ENCODE data around the gene RPL29.
"Not testable (repeated sequence)": the region's sequence is repeated elsewhere in the genome, so short reads cannot be mapped to it uniquely, and the experiment has no call there.

Gene RPL29
- long read RNA-seq, transcript RPL29-206 (3 exons, 880 nt), result minor isoform, 16 of 1,099 reads
- long read RNA-seq, transcript RPL29-201 (4 exons, 723 nt), result major isoform, 1,046 of 1,099 reads
- long read RNA-seq, partial matches to known transcripts, result 27 of 1,099 reads
- long read RNA-seq, other reads (novel, unspliced or antisense), result 9 of 1,099 reads

- DNase-seq (ENCODE audit: low read depth in 1 of 2, low spot score in 1 of 2), result peak; percentile 95 to 97
- Histone ChIP-seq H3K27me3 (ENCODE audit: insufficient read depth, poor library complexity, severe bottlenecking) (no peaks in the 10 kb centered on the region), H3K27ac (replicated peaks) (peak within 1 kb of the TSS; percentile 97), H3K4me3 (replicated peaks; ENCODE audit: insufficient read depth, low read length) (peak within 1 kb of the TSS; percentile 93)
- peak; percentile 100 for TF ChIP-seq GABPA (IDR thresholded peaks at IDR 0.05; ENCODE audit: low read depth)
- peak; percentile 85 for TF ChIP-seq REST (IDR thresholded peaks at IDR 0.05; ENCODE audit: insufficient replicate concordance, low read depth)
- peak; percentile 98 for TF ChIP-seq POLR2AphosphoS5 (IDR thresholded peaks at IDR 0.05; ENCODE audit: low read depth)
- TF ChIP-seq, protein P1, sequence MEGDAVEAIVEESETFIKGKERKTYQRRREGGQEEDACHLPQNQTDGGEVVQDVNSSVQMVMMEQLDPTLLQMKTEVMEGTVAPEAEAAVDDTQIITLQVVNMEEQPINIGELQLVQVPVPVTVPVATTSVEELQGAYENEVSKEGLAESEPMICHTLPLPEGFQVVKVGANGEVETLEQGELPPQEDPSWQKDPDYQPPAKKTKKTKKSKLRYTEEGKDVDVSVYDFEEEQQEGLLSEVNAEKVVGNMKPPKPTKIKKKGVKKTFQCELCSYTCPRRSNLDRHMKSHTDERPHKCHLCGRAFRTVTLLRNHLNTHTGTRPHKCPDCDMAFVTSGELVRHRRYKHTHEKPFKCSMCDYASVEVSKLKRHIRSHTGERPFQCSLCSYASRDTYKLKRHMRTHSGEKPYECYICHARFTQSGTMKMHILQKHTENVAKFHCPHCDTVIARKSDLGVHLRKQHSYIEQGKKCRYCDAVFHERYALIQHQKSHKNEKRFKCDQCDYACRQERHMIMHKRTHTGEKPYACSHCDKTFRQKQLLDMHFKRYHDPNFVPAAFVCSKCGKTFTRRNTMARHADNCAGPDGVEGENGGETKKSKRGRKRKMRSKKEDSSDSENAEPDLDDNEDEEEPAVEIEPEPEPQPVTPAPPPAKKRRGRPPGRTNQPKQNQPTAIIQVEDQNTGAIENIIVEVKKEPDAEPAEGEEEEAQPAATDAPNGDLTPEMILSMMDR (IDR thresholded peaks at IDR 0.05; ENCODE audit: insufficient read depth, low read length), result no peak
- TF ChIP-seq SPI1 (IDR thresholded peaks at IDR 0.05; ENCODE audit: borderline replicate concordance, low read depth), result no peak
Measured at GRCh38 chr3:51995346-51996163, at the start of gene RPL29. TSS of gene RPL29 (minus strand) at chr3:51995895. CDS start at chr3:51995461, 434 bp downstream.

DNA sequence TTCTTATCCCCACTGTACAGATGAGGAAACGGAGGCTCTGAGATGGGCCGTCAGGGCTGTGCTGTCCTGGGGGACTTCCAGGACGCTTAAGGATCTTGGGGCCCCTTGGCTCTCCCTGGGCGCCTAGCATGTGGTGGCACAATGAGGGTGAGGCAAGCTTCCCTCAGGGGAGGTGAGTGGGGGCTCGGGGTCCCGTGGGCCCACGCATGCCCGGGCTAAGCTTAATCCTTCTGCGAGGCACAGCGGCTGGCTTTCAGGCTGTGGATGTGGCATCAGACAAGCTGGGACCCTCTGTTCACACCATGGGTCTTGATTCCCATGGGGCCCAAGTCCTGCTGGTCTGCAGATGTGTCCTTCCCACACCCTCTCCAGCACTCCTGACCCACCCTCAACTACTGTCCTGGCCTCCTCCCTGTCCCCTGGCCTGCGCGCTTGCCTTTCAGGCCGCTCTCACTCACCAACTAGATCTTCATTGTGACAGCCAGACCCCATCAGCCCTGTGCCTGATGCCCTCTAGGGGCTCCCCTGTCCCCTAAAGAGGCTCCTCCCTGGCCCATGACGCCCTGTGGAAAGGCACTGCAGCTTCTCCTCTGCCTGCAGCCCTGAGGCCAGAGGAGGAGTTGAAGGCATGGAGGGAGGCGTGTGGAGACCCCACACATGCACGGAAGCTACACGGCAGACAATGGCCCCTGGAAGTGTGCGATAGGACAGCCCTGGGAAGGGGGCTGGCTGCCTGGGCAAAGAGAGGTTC lies 49.3 kb upstream of the RPL29 start:
- TF ChIP-seq REST (IDR thresholded peaks at IDR 0.05; ENCODE audit: insufficient replicate concordance, low read depth) (no peak), GABPA (IDR thresholded peaks at IDR 0.05; ENCODE audit: low read depth) (no peak), SPI1 (IDR thresholded peaks at IDR 0.05; ENCODE audit: borderline replicate concordance, low read depth) (no peak), POLR2AphosphoS5 (IDR thresholded peaks at IDR 0.05; ENCODE audit: low read depth) (no peak)
- TF ChIP-seq, protein P1 (IDR thresholded peaks at IDR 0.05; ENCODE audit: insufficient read depth, low read length), result no peak
- no peak for DNase-seq (ENCODE audit: low read depth in 1 of 2, low spot score in 1 of 2)
- H3K27ac ChIP-seq (replicated peaks), result no peak overlapping the region
- no peaks in the 10 kb centered on the region for H3K27me3 ChIP-seq (ENCODE audit: insufficient read depth, poor library complexity, severe bottlenecking)
- no peak overlapping the region for H3K4me3 ChIP-seq (replicated peaks; ENCODE audit: insufficient read depth, low read length)

DNA sequence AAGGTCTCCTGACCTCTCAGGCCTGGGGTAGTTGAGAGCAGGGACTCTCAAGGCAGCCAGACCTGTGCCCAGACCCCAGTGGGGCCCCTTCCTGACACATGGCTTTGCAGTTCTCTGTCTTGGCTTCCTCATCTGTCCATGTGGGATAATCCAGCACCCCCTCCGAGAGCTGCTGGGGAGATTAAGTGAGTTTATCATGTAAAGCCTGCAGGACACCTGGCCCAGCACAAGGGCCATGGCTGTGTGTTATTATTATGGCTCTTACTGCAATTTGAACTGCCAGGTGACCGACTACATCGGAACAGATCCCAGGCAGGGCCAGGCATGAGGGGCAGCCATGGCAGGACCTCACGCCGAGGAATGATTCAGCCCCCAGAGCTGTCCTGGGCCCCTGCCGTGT lies 48.1 kb upstream of the RPL29 start:
- Histone ChIP-seq H3K4me3 (replicated peaks; ENCODE audit: insufficient read depth, low read length) (no peak overlapping the region), H3K27me3 (ENCODE audit: insufficient read depth, poor library complexity, severe bottlenecking) (no peaks in the 10 kb centered on the region), H3K27ac (replicated peaks) (no peak overlapping the region)
- no peak for TF ChIP-seq SPI1 (IDR thresholded peaks at IDR 0.05; ENCODE audit: borderline replicate concordance, low read depth)
- TF ChIP-seq REST (IDR thresholded peaks at IDR 0.05; ENCODE audit: insufficient replicate concordance, low read depth), result no peak
- no peak for TF ChIP-seq POLR2AphosphoS5 (IDR thresholded peaks at IDR 0.05; ENCODE audit: low read depth)
- TF ChIP-seq, protein P1 (IDR thresholded peaks at IDR 0.05; ENCODE audit: insufficient read depth, low read length), result no peak
- no peak for TF ChIP-seq GABPA (IDR thresholded peaks at IDR 0.05; ENCODE audit: low read depth)
- DNase-seq (ENCODE audit: low read depth in 1 of 2, low spot score in 1 of 2), result no peak

DNA sequence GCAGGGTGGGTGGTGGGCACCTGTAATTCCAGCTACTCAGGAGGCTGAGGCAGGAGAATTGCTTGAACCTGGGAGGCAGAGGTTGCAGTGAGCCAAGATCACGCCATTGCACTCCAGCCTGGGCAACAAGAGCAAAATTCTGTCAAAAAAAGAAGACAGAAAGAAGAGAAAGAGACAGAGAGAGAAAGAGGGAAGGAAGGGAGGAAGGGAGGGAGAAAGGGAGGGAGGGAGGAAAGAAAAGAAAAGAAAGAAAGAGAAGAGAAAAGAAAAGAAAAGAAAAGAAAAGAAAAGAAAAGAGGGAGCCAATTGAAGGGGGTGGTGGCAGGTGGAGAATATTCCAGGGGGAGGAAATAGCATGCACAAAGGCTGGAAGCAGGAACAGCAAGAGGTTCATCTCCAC lies 47.3 kb upstream of the RPL29 start:
- not testable (repeated sequence) for H3K27me3 ChIP-seq (ENCODE audit: insufficient read depth, poor library complexity, severe bottlenecking); H3K27ac ChIP-seq (replicated peaks); DNase-seq (ENCODE audit: low read depth in 1 of 2, low spot score in 1 of 2); H3K4me3 ChIP-seq (replicated peaks; ENCODE audit: insufficient read depth, low read length)

Measured in HL-60 (cell line).